ENCODE measurements around the gene NMD3.
A peak's percentile ranks its signal among the peaks of the same experiment; 100 is the strongest.
"Not testable (repeated sequence)": the region's sequence is repeated elsewhere in the genome, so short reads cannot be mapped to it uniquely, and the experiment has no call there.

The NMD3 gene

GRCh38 chr3:161220850-161221753 lies at the start of gene NMD3:
Gene NMD3 (plus strand): TSS chr3:161221311. CDS start chr3:161222014, 703 bp downstream.
- peak; percentile 94 for DNase-seq (ENCODE audit: low spot score)

DNA sequence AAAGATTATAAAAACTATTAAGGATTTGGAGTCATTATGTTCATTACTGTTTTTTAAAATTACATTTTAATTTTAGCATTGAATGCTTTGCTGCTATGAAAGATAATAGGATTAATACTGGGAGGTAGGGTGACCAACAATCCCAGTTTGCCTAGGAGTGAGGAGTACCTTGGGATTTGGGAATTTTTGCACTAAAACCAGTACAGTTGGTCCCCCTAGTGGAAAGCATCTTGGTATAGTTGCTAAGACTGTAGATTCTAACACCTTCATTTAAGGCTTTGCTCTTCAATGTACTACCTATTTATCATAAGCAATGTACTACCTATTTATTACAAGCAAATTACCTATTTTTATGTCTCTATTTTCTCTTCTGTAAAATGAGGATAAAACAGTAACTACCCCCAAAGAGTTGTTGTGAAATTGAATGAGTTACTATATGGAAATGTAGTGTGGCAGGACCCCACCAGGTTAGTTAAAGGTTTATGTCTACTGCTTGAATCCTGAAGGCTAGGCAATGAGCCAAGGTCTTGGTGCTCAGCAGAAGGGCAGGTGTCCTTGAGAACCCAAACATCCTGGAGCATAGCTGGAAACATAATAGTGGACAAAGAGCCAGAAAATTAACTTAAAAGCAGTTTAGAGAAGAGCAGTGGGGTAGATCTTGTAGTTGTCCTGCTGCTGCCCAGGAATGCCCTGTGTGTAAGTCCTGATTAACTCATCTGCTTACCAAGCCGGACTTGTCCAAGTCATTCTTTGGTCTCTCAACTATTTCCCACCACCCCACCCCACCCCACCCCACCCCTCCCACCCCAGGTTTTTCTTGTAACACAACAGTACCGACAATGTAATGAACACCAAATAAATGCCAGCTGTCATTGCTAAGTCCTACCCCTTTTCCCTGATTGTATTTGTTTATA lies 49.2 kb upstream of the NMD3 start:
- no peak for DNase-seq (ENCODE audit: low spot score)

- no peak for DNase-seq (ENCODE audit: low spot score)
Observed at GRCh38 chr3:161175506-161175905, 45.6 kb upstream of the NMD3 start.

GRCh38 chr3:161177991-161178390 lies 43.1 kb upstream of the NMD3 start:
- DNase-seq (ENCODE audit: low spot score): no peak

DNA sequence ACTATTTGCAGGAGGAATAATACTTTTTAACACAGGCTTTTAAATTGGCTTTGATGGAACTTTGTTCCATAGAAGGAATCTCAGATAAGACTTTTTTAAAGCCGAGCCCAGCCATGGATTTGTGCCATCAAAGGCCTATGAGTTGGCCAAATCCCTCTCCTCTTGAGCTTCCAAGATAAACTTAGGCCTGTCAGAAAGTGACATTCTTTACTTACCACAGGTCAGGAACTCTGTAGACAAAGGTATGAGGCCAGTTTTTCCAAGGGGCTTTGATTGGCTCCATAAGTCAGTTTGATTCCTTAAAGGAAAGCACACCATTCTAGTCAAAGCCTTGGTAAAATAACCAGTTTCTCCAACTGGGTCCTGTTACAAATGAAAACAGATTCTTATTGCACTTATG lies 39.7 kb upstream of the NMD3 start:
- DNase-seq (ENCODE audit: low spot score): not testable (repeated sequence)

DNA sequence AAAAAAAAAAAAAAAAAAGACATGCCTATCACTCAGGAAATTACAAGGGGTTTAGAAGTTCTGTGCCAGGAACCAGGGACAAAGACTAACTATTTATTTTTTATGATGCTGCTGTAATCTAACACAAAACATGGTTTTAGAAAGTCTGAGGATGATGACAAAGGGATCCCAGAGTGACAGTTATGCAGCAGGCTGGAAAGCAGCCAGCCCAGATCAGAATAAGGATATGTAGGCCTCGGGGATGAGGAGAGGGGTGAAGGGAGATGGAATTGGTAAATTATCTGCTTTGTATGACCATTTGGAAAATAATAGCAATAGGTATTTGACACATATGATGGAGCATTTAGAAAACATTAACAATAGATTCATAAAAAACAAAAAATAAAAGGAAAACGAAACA lies 34.1 kb upstream of the NMD3 start:
- DNase-seq (ENCODE audit: low spot score): no peak

GRCh38 chr3:161197855-161198850 lies 23.0 kb upstream of the NMD3 start:
- DNase-seq (ENCODE audit: low spot score): no peak

GRCh38 chr3:161199926-161200325 lies 21.2 kb upstream of the NMD3 start:
- no peak for DNase-seq (ENCODE audit: low spot score)

GRCh38 chr3:161203485-161204098 lies 17.5 kb upstream of the NMD3 start:
- no peak for DNase-seq (ENCODE audit: low spot score)

DNA sequence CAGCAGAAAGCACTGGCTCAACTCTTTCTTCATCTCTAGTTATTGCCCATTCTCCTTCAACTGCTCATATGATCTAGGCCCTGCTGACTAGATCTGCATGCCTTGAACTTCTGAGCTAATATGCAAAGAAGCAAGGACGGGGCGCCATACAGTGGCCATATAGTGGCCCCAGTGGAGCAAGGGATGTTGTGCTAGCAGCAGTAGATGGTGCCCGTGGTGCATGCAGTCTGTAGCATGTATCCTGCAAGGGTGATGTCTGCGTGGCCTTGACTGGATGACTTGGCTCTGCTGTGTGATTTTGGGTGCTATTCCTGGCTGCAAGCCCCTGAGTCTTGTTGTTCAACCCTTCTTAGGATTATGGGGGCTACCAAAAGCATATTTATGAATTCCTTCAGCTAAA lies 12.2 kb upstream of the NMD3 start:
- DNase-seq (ENCODE audit: low spot score): no peak

- no peak for DNase-seq (ENCODE audit: low spot score)
Observed at GRCh38 chr3:161212171-161212771, 8.8 kb upstream of the NMD3 start.

- no peak for DNase-seq (ENCODE audit: low spot score)
Observed at GRCh38 chr3:161212906-161213305, 8.2 kb upstream of the NMD3 start.

GRCh38 chr3:161213644-161214043 lies 7.5 kb upstream of the NMD3 start:
- DNase-seq (ENCODE audit: low spot score): no peak

DNA sequence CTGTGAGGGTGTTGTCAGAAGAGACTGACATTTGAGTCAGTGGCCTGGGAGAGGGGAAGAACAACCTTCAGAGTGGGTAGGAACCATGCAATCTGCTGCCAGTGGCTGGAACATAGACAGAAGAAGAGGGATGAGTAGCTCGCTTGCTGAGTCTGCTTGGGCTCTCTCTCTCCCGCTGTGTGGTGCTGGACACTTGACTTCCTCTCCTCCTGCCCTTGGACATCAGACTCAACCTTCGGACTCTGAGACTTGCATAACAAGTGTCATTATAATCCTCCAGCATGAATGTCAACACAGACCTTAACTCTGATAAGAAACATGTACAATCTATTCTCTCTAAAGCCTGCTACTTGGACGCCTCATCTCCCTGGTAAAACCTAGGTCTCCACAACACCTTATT lies 5.9 kb upstream of the NMD3 start:
- no peak for DNase-seq (ENCODE audit: low spot score)

DNA sequence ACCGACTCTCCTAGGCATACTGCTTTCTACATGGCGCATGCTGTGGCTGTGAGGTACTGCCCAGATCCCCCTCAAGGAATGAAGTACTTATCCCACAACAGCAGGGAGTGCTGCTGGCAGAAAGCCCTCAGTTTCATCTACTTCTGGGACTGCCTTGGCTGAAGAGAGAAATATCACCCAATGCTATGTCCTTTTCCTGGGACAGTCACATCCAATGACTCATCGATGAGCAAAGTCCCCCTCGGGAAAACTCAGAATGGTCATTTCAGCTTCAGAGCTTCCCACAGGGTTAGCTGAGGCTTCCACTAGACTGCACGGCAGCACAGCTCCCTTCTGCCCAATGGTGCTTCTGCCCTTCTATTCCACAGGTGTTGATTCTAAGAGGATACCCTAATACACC lies 3.6 kb upstream of the NMD3 start:
- DNase-seq (ENCODE audit: low spot score): no peak

DNA sequence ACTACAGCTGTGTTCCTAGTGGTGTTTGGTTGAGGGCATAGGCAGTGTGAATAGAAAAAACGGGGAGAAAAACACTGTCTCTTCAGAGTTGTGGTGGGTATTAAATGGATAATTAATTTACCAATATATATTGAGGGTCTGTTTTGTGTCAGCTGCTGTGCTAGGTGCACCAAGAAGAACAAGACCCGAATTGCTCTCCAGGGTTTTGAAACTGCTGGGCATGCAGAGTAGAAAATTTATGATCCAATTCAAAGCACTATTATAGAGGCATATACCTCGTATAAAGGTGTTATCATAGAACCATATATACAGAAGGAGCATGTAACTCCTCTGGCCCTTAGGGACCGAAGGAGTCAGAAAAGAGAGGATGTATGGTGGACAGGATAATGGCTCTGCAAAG lies 1.6 kb upstream of the NMD3 start:
- DNase-seq (ENCODE audit: low spot score): no peak

- DNase-seq (ENCODE audit: low spot score): peak; percentile 28
Observed at GRCh38 chr3:161221806-161222600, 892 bp downstream of the NMD3 start.

GRCh38 chr3:161222662-161223061 lies 1.6 kb downstream of the NMD3 start:
- DNase-seq (ENCODE audit: low spot score): no peak

- DNase-seq (ENCODE audit: low spot score): no peak
Observed at GRCh38 chr3:161224786-161225185, 3.7 kb downstream of the NMD3 start.

- no peak for DNase-seq (ENCODE audit: low spot score)
Observed at GRCh38 chr3:161230621-161231171, 9.6 kb downstream of the NMD3 start.

Data from germinal center (tissue), 1 donor.